HCT116 (cell line): ENCODE data around the gene NUBPL.

Source experiments
- CTCF ChIP-seq, 3 experiments: fragments of 200-600 bp in 1 of 3; sonication (generic) in 1 of 3; IDR thresholded peaks in 2 of 3; conservative IDR thresholded peaks in 1 of 3; 2 replicates each; pipeline ENCODE4 v1.5.1; 2012 to 2017; ENCODE audit warnings: low read depth in 2 of 3, low read length in 2 of 3, antibody characterized with exemption in 1 of 3, borderline replicate concordance in 1 of 3, control low read depth in 1 of 3, mild to moderate bottlenecking in 1 of 3, mixed read lengths in 1 of 3, mixed run types in 1 of 3, moderate library complexity in 1 of 3; ENCODE audit not compliant: insufficient read depth in 1 of 3
- JUND ChIP-seq: IDR thresholded peaks from 2 replicates; pipeline ENCODE4 v1.6.1; 2012
- REST ChIP-seq: IDR thresholded peaks from 2 replicates; pipeline ENCODE4 v1.6.1; 2012; ENCODE audit warnings: low read depth
- TCF7L2 ChIP-seq: IDR thresholded peaks from 2 replicates; pipeline ENCODE4 v1.7.0; 2011; ENCODE audit warnings: borderline replicate concordance, inconsistent platforms; ENCODE audit not compliant: insufficient read depth, insufficient read length; ENCODE audit errors: extremely low read depth

GRCh38 chr14:31582836-31583452, 21.7 kb downstream of the NUBPL start:
- TF ChIP-seq CTCF (IDR thresholded peaks at IDR 0.05 in 2 of 3, conservative IDR thresholded peaks at IDR 0.05 in 1 of 3; ENCODE audit: borderline replicate concordance in 1 of 3, insufficient read depth in 1 of 3, low read depth in 2 of 3, low read length in 2 of 3) (no peak), REST (no peak), JUND (no peak), TCF7L2 (no peak)
